Prostate gland (tissue), 2 donors: ENCODE data around the gene ADCY7. TPM values are rescaled to one million over a fixed set of nuclear protein-coding genes. Genes with fewer than 3 reads are reported as not detected.

Source experiments
- microRNA-seq: library from miRNA; unstranded; fragments of <30 nt; microRNA quantifications from one replicate; pipeline ENCODE4, GENCODE V29; 2016
- small RNA-seq, 2 donors: library from RNA; depleted of rRNA; stranded (forward); fragments of <200 nt; gene quantifications; one replicate each; pipeline ENCODE3, GENCODE V24; 2016
- total RNA-seq, 2 donors: library from RNA; depleted of rRNA; stranded (reverse); fragments of >200 nt; gene quantifications; one replicate each; pipeline ENCODE4 v1.1.0, GENCODE V29; 2016

The ADCY7 gene
- total RNA-seq, 2 donors from 2014 or later: 2.0 to 10.9 TPM

Small RNA genes within 50 kb of the gene (microRNA-seq; reads per million reads assigned to microRNA genes)
- not detected for gene MIR6771

Small RNA genes within 50 kb of the gene (small RNA-seq; reads per million reads assigned to genes)
- 0 reads per million in 2 donors for gene MIR6771

Other genes starting within 250 kb of the ADCY7 start
- gene CNEP1R1, start 241.3 kb upstream of the ADCY7 start, total RNA-seq: 10 to 100 TPM in 1 of 2 donors, 1 to 10 TPM in 1; 9.7 to 41.9 TPM
- 10 to 100 TPM; 18.8 to 22.7 TPM for gene HEATR3, start 200.6 kb upstream of the ADCY7 start, total RNA-seq
- 10 to 100 TPM; 11.5 to 15.1 TPM for gene TENT4B, start 113.2 kb upstream of the ADCY7 start, total RNA-seq
- gene BRD7, start 102.4 kb downstream of the ADCY7 start, total RNA-seq: 10 to 100 TPM; 38.7 to 66.0 TPM